Naive thymus-derived CD8-positive, alpha-beta T cell (primary cell): Measurements from ENCODE around the gene DGKG. TPM values are rescaled to one million over a fixed set of nuclear protein-coding genes. Genes with fewer than 3 reads are reported as not detected.

Source experiments
- ATAC-seq, 2 donors: fragments of 150-1000 bp; cut with Tn5 transposase in 1 of 2; sonication (Bioruptor Pico), chemical (Tn5 transposase) in 1 of 2; 1 replicate in 1 of 2; 2 replicates in 1 of 2; pipeline ENCODE4 v1.10.0; 2021; ENCODE audit warnings: mild to moderate bottlenecking in 2 of 2, moderate library complexity in 2 of 2
- POLR2A ChIA-PET: fragments of 350-600 bp; sonication (Branson Sonifier 250); formaldehyde crosslinking; loops from one replicate; lab custom pipeline; 2021; ENCODE audit warnings: antibody characterized with exemption; lab: Charles Lee
- DNase-seq, 10 donors: peaks; one replicate each; pipeline versions ENCODE4 v3.0.0 to v3.0.0-alpha.2; 2020 to 2022
- H3K27ac Mint-ChIP-seq, 10 donors: one replicate each; pipeline ENCODE4 v1.8.0; 2020 to 2022; ENCODE audit warnings: mild to moderate bottlenecking in 10 of 10, mixed read lengths in 10 of 10, moderate library complexity in 4 of 10, inconsistent platforms in 1 of 10
- H3K27me3 Mint-ChIP-seq, 5 donors: one replicate each; pipeline ENCODE4 v1.8.0; 2021 to 2022; ENCODE audit warnings: mixed read lengths in 5 of 5
- H3K36me3 Mint-ChIP-seq, 3 donors: one replicate each; pipeline ENCODE4 v1.8.0; 2020 to 2022; ENCODE audit warnings: mixed read lengths in 3 of 3, mild to moderate bottlenecking in 2 of 3, inconsistent platforms in 1 of 3
- H3K4me1 Mint-ChIP-seq, 4 donors: one replicate each; pipeline ENCODE4 v1.8.0; 2021 to 2022; ENCODE audit warnings: mixed read lengths in 4 of 4
- H3K4me3 Mint-ChIP-seq, 10 donors: one replicate each; pipeline ENCODE4 v1.8.0; 2020 to 2022; ENCODE audit warnings: mild to moderate bottlenecking in 10 of 10, mixed read lengths in 10 of 10, moderate library complexity in 6 of 10, inconsistent platforms in 1 of 10
- H3K9me3 Mint-ChIP-seq, 9 donors: one replicate each; pipeline ENCODE4 v1.8.0; 2020 to 2022; ENCODE audit warnings: mixed read lengths in 9 of 9, mild to moderate bottlenecking in 3 of 9, inconsistent platforms in 1 of 9, moderate library complexity in 1 of 9
- polyA plus RNA-seq, 3 donors: library from polyadenylated mRNA; unstranded; fragments of 300-500 nt; fragmentation: Illumina TruSeq; gene quantifications; one replicate each; pipeline ENCODE4 v1.2.3, GENCODE V29; 2021
- total RNA-seq, 8 experiments: library from RNA in 2 of 8; stranded (reverse) in 2 of 8; gene quantifications; one replicate each; pipeline ENCODE4 v1.2.3 and lab custom pipeline; 2021 to 2026

Gene DGKG
- total and polyA plus RNA-seq, 5 experiments from 2014 or later = 0.11 to 1.5 TPM; not detected in 3

- Mint-ChIP-seq H3K4me1 (peaks cover 0 to 6% (median 2%) of the 10 kb centered on the region in 4 donors), H3K9me3 (no peaks in the 10 kb centered on the region), H3K27me3 (peaks cover 9 to 26% (median 24%) of the 10 kb centered on the region in 5 donors), H3K4me3 (peak overlapping the region in 5 of 10 donors; percentile 5 to 48 (median 21)), H3K36me3 (no peaks in the 10 kb centered on the region), H3K27ac (no peak overlapping the region)
- DNase-seq (no peak), ATAC-seq (no peak)
- POLR2A ChIA-PET = no interaction called here
Measured at GRCh38 chr3:186194451-186194811, 167.6 kb downstream of the DGKG start.

GRCh38 chr3:186193534-186194450 is 168.2 kb downstream of the DGKG start:
- Mint-ChIP-seq H3K36me3 (no peaks in the 10 kb centered on the region), H3K4me1 (peaks cover 0 to 6% (median 2%) of the 10 kb centered on the region in 4 donors), H3K4me3 (peak overlapping the region in 4 of 10 donors; percentile 12 to 48 (median 30)), H3K27ac (no peak overlapping the region), H3K9me3 (no peaks in the 10 kb centered on the region), H3K27me3 (peaks cover 9 to 26% (median 24%) of the 10 kb centered on the region in 5 donors)
- ATAC-seq (no peak), DNase-seq (no peak)
- POLR2A ChIA-PET = no interaction called here

- Mint-ChIP-seq H3K9me3 (no peaks in the 10 kb centered on the region), H3K27ac (no peak overlapping the region), H3K36me3 (no peaks in the 10 kb centered on the region), H3K4me1 (peaks cover 0 to 6% (median 2%) of the 10 kb centered on the region in 4 donors), H3K4me3 (no peak overlapping the region), H3K27me3 (peaks cover 9 to 26% (median 24%) of the 10 kb centered on the region in 5 donors)
- ATAC-seq = no peak
- POLR2A ChIA-PET = no interaction called here
- no peak for DNase-seq
Measured at GRCh38 chr3:186192823-186193222, 169.2 kb downstream of the DGKG start.

GRCh38 chr3:186189492-186189891 is 172.5 kb downstream of the DGKG start:
- Mint-ChIP-seq H3K4me3 (no peak overlapping the region), H3K27me3 (peaks cover 11 to 20% (median 18%) of the 10 kb centered on the region in 5 donors), H3K27ac (no peak overlapping the region), H3K9me3 (no peaks in the 10 kb centered on the region), H3K36me3 (no peaks in the 10 kb centered on the region), H3K4me1 (peaks cover 11 to 25% (median 24%) of the 10 kb centered on the region in 4 donors)
- POLR2A ChIA-PET = no interaction called here
- no peak for DNase-seq
- no peak for ATAC-seq

GRCh38 chr3:186187401-186188275 is 174.4 kb downstream of the DGKG start:
- no peaks in the 10 kb centered on the region for H3K9me3 Mint-ChIP-seq
- no peak for DNase-seq
- no peak overlapping the region for H3K4me3 Mint-ChIP-seq
- peaks cover 11 to 27% (median 23%) of the 10 kb centered on the region in 4 donors for H3K4me1 Mint-ChIP-seq
- no peak for ATAC-seq
- POLR2A ChIA-PET = no interaction called here
- H3K27me3 Mint-ChIP-seq = peaks cover 5 to 10% (median 9%) of the 10 kb centered on the region in 5 donors
- peak overlapping the region in 2 of 10 donors; percentile 10 to 13 for H3K27ac Mint-ChIP-seq
- no peaks in the 10 kb centered on the region for H3K36me3 Mint-ChIP-seq

- Mint-ChIP-seq H3K4me1 (peaks cover 11 to 29% (median 23%) of the 10 kb centered on the region in 4 donors), H3K27me3 (peaks cover 0 to 2% (median 0%) of the 10 kb centered on the region in 5 donors), H3K36me3 (no peaks in the 10 kb centered on the region), H3K9me3 (no peaks in the 10 kb centered on the region), H3K27ac (peak overlapping the region in 7 of 10 donors; percentile 6 to 67 (median 39)), H3K4me3 (peak overlapping the region in 9 of 10 donors; percentile 6 to 75 (median 43))
- DNase-seq = peak in 6 of 10 donors; percentile 7 to 64 (median 34)
- POLR2A ChIA-PET = interaction anchor here (1.2 kb wide), 1 partner anchor 247 kb away, joined by 4 read pairs; the partner anchor contains the start of gene TRA2B
- peak; percentile 81 to 96 for ATAC-seq
Measured at GRCh38 chr3:186185194-186185787, 176.7 kb downstream of the DGKG start.

GRCh38 chr3:186184021-186184420 is 178.0 kb downstream of the DGKG start:
- H3K36me3 Mint-ChIP-seq = no peaks in the 10 kb centered on the region
- no peak overlapping the region for H3K4me3 Mint-ChIP-seq
- H3K27ac Mint-ChIP-seq = no peak overlapping the region
- H3K4me1 Mint-ChIP-seq = peaks cover 11 to 34% (median 23%) of the 10 kb centered on the region in 4 donors
- peaks cover 0 to 2% (median 0%) of the 10 kb centered on the region in 5 donors for H3K27me3 Mint-ChIP-seq
- ATAC-seq (no peak), DNase-seq (no peak)
- POLR2A ChIA-PET = interaction anchor here (1.0 kb wide), 1 partner anchor 76 kb away, joined by 6 read pairs; no protein-coding TSS in a partner anchor
- H3K9me3 Mint-ChIP-seq = no peaks in the 10 kb centered on the region

GRCh38 chr3:186182850-186183249 is 179.2 kb downstream of the DGKG start:
- DNase-seq (no peak), ATAC-seq (no peak)
- H3K4me3 Mint-ChIP-seq = no peak overlapping the region
- H3K36me3 Mint-ChIP-seq = no peaks in the 10 kb centered on the region
- H3K27me3 Mint-ChIP-seq = peaks cover 0 to 2% (median 0%) of the 10 kb centered on the region in 5 donors
- POLR2A ChIA-PET = no interaction called here
- H3K9me3 Mint-ChIP-seq = no peaks in the 10 kb centered on the region
- H3K27ac Mint-ChIP-seq = no peak overlapping the region
- peaks cover 11 to 34% (median 23%) of the 10 kb centered on the region in 4 donors for H3K4me1 Mint-ChIP-seq

- no peak overlapping the region for H3K27ac Mint-ChIP-seq
- H3K27me3 Mint-ChIP-seq = no peaks in the 10 kb centered on the region
- ATAC-seq (no peak), DNase-seq (no peak)
- no peak overlapping the region for H3K4me3 Mint-ChIP-seq
- no peaks in the 10 kb centered on the region for H3K9me3 Mint-ChIP-seq
- H3K4me1 Mint-ChIP-seq = peaks cover 10 to 34% (median 20%) of the 10 kb centered on the region in 4 donors
- POLR2A ChIA-PET = no interaction called here
- H3K36me3 Mint-ChIP-seq = no peaks in the 10 kb centered on the region
Measured at GRCh38 chr3:186181901-186182300, 180.1 kb downstream of the DGKG start.

GRCh38 chr3:186180891-186181481 is 181.0 kb downstream of the DGKG start:
- no peak for ATAC-seq
- no peak for DNase-seq
- Mint-ChIP-seq H3K36me3 (no peaks in the 10 kb centered on the region), H3K4me3 (no peak overlapping the region), H3K27ac (no peak overlapping the region), H3K9me3 (no peaks in the 10 kb centered on the region), H3K27me3 (no peaks in the 10 kb centered on the region), H3K4me1 (peaks cover 8 to 26% (median 14%) of the 10 kb centered on the region in 4 donors)
- POLR2A ChIA-PET = no interaction called here

GRCh38 chr3:186180151-186180550 is 181.9 kb downstream of the DGKG start:
- Mint-ChIP-seq H3K27me3 (no peaks in the 10 kb centered on the region), H3K9me3 (no peaks in the 10 kb centered on the region), H3K4me1 (peaks cover 5 to 20% (median 8%) of the 10 kb centered on the region in 4 donors), H3K27ac (no peak overlapping the region), H3K36me3 (no peaks in the 10 kb centered on the region), H3K4me3 (no peak overlapping the region)
- ATAC-seq = no peak
- POLR2A ChIA-PET = no interaction called here
- no peak for DNase-seq

- Mint-ChIP-seq H3K9me3 (no peaks in the 10 kb centered on the region), H3K4me3 (no peak overlapping the region), H3K27ac (no peak overlapping the region), H3K4me1 (peaks cover 0 to 7% (median 0%) of the 10 kb centered on the region in 4 donors), H3K36me3 (no peaks in the 10 kb centered on the region), H3K27me3 (peaks cover 0 to 2% (median 0%) of the 10 kb centered on the region in 5 donors)
- ATAC-seq (no peak), DNase-seq (no peak)
- POLR2A ChIA-PET = no interaction called here
Measured at GRCh38 chr3:186178412-186178811, 183.6 kb downstream of the DGKG start.
